Neural cell (in vitro differentiated cells): ENCODE data around the gene LIN9. TPM values are rescaled to one million over a fixed set of nuclear protein-coding genes. Genes with fewer than 3 reads are reported as not detected.

ENCODE experiments used
- H2AFZ ChIP-seq: fragments of 200-600, 300-800 bp; sonication (generic), shearing (Covaris generic); 2 replicates; pipeline ENCODE4 v1.6.0; 2014; ENCODE audit warnings: low read depth, mild to moderate bottlenecking, antibody characterized with exemption, low read length, moderate library complexity
- H3F3A ChIP-seq: fragments of 200-600 bp; shearing (Covaris generic); 2 replicates; pipeline ENCODE4 v1.6.1; 2016; ENCODE audit warnings: mild to moderate bottlenecking, moderate library complexity, mixed read lengths, antibody characterized with exemption, low read length; ENCODE audit not compliant: insufficient read depth, poor library complexity, severe bottlenecking
- H3K27ac ChIP-seq: fragments of 200-600, 300-800 bp; sonication (generic), shearing (Covaris generic); 2 replicates; pipeline ENCODE4 v1.5.1; 2014; ENCODE audit warnings: mild to moderate bottlenecking, low read length, moderate library complexity
- H3K27me3 ChIP-seq: fragments of 300-800, 200-600 bp; sonication (generic), shearing (Covaris generic); 2 replicates; pipeline ENCODE4 v1.6.0; 2014; ENCODE audit warnings: mild to moderate bottlenecking, low read depth, low read length, moderate library complexity; ENCODE audit not compliant: insufficient read depth
- H3K36me3 ChIP-seq: fragments of 300-800, 200-600 bp; sonication (generic), shearing (Covaris generic); 2 replicates; pipeline ENCODE4 v1.5.1; 2014; ENCODE audit warnings: mild to moderate bottlenecking, antibody characterized with exemption, low read length, moderate library complexity; ENCODE audit not compliant: insufficient read depth
- H3K4me2 ChIP-seq: fragments of 300-800, 200-600 bp; sonication (generic), shearing (Covaris generic); 2 replicates; pipeline ENCODE4 v1.6.0; 2014; ENCODE audit warnings: mild to moderate bottlenecking, low read length
- H3K4me3 ChIP-seq: fragments of 300-800, 200-600 bp; sonication (generic), shearing (Covaris generic); 2 replicates; pipeline ENCODE4 v1.5.1; 2014; ENCODE audit warnings: mild to moderate bottlenecking, low read length, moderate library complexity
- H3K79me2 ChIP-seq: fragments of 200-600 bp; shearing (Covaris generic); replicated peaks from 2 replicates; pipeline ENCODE4 v1.6.0; 2014; ENCODE audit warnings: mild to moderate bottlenecking, low read length, moderate library complexity; ENCODE audit not compliant: insufficient read depth
- H3K9ac ChIP-seq: fragments of 300-800, 200-600 bp; sonication (generic), shearing (Covaris generic); 2 replicates; pipeline ENCODE4 v1.6.1; 2016; ENCODE audit warnings: mild to moderate bottlenecking, low read length, mixed read lengths
- H3K9me2 ChIP-seq: fragments of 200-600 bp; shearing (Covaris generic); 2 replicates; pipeline ENCODE4 v1.6.1; 2016; ENCODE audit warnings: mild to moderate bottlenecking, low read length, mixed read lengths; ENCODE audit not compliant: insufficient read depth
- H3K9me3 ChIP-seq: fragments of 200-600, 300-800 bp; sonication (generic), shearing (Covaris generic); 2 replicates; pipeline ENCODE4 v1.6.1; 2016; ENCODE audit warnings: mild to moderate bottlenecking, mixed run types, low read length, moderate library complexity, mixed read lengths
- H4K20me1 ChIP-seq: fragments of 200-600 bp; shearing (Covaris generic); 2 replicates; pipeline ENCODE4 v1.6.1; 2016; ENCODE audit warnings: mild to moderate bottlenecking, mixed run types; ENCODE audit not compliant: insufficient read depth
- CTCF ChIP-seq: fragments of 450-650 bp; IDR thresholded peaks from 2 replicates; pipeline ENCODE4 v1.5.1; 2014; ENCODE audit warnings: antibody characterized with exemption, mild to moderate bottlenecking, moderate library complexity; ENCODE audit not compliant: poor library complexity, severe bottlenecking
- EP300 ChIP-seq: fragments of 450-650 bp; conservative IDR thresholded peaks from 2 replicates; pipeline ENCODE4 v1.6.1; 2014; ENCODE audit warnings: antibody characterized with exemption, mild to moderate bottlenecking, moderate library complexity; ENCODE audit not compliant: poor library complexity, severe bottlenecking
- EZH2 ChIP-seq: fragments of 200-600, 300-800 bp; shearing (Covaris generic), sonication (generic); IDR thresholded peaks from 2 replicates; pipeline ENCODE4 v1.6.1; 2014; ENCODE audit warnings: antibody characterized with exemption, low read length, borderline replicate concordance, mild to moderate bottlenecking; ENCODE audit not compliant: insufficient read depth, poor library complexity, severe bottlenecking
- MXI1 ChIP-seq: fragments of 450-650 bp; conservative IDR thresholded peaks from 2 replicates; pipeline ENCODE4 v1.6.1; 2014; ENCODE audit warnings: antibody characterized with exemption, mild to moderate bottlenecking; ENCODE audit not compliant: poor library complexity, severe bottlenecking
- POLR2AphosphoS5 ChIP-seq: IDR thresholded peaks from 2 replicates; pipeline ENCODE4 v1.6.1; 2012
- RAD21 ChIP-seq: fragments of 450-650 bp; conservative IDR thresholded peaks from 2 replicates; pipeline ENCODE4 v1.6.1; 2014; ENCODE audit warnings: antibody characterized with exemption, mild to moderate bottlenecking, moderate library complexity
- REST ChIP-seq: IDR thresholded peaks from 2 replicates; pipeline ENCODE4 v1.6.1; 2012; ENCODE audit warnings: borderline replicate concordance
- SMC3 ChIP-seq: fragments of 450-650 bp; conservative IDR thresholded peaks from 2 replicates; pipeline ENCODE4 v1.6.1; 2014; ENCODE audit warnings: antibody characterized with exemption, mild to moderate bottlenecking, moderate library complexity; ENCODE audit not compliant: poor library complexity
- TAF1 ChIP-seq: IDR thresholded peaks from 2 replicates; pipeline ENCODE4 v1.6.1; 2012; ENCODE audit warnings: low read depth
- polyA plus RNA-seq: library from polyadenylated mRNA; depleted of rRNA; stranded (reverse); fragments of >200 nt; gene quantifications from 2 replicates; pipeline ENCODE4 v1.2.3, GENCODE V29; 2014

LIN9 gene
- polyA plus RNA-seq, 1 donor from 2014 or later, result 11.9 TPM

- H3K4me2 ChIP-seq, result no peak overlapping the region
- peaks cover under 1% of the 10 kb centered on the region for H3K27me3 ChIP-seq
- no peaks in the 10 kb centered on the region for H3K9me3 ChIP-seq
- H3K9ac ChIP-seq, result no peak overlapping the region
- no peaks in the 10 kb centered on the region for H3K9me2 ChIP-seq
- H3K36me3 ChIP-seq, result no peaks in the 10 kb centered on the region
- H3F3A ChIP-seq, result no peaks in the 10 kb centered on the region
- no peaks in the 10 kb centered on the region for H4K20me1 ChIP-seq
- H2AFZ ChIP-seq, result no peak overlapping the region
- TF ChIP-seq EP300, result no peak
- no peak for TF ChIP-seq REST
- no peak for TF ChIP-seq MXI1
- no peak for TF ChIP-seq RAD21
- no peak for TF ChIP-seq CTCF
- no peak for TF ChIP-seq TAF1
- TF ChIP-seq POLR2AphosphoS5, result no peak
- no peak for TF ChIP-seq EZH2
- TF ChIP-seq SMC3, result no peak
- H3K4me3 ChIP-seq, result no peak overlapping the region
- no peaks in the 10 kb centered on the region for H3K79me2 ChIP-seq
- H3K27ac ChIP-seq, result no peak overlapping the region
These were observed 91.7 kb downstream of the LIN9 start for GRCh38 chr1:226217273-226217672.

- Histone ChIP-seq H3K36me3 (no peaks in the 10 kb centered on the region), H3K27me3 (no peaks in the 10 kb centered on the region), H3K9me3 (no peaks in the 10 kb centered on the region), H3K4me2 (no peak overlapping the region), H3K9me2 (no peaks in the 10 kb centered on the region), H3K79me2 (no peaks in the 10 kb centered on the region), H3F3A (no peaks in the 10 kb centered on the region), H3K27ac (no peak overlapping the region), H3K9ac (no peak overlapping the region), H3K4me3 (no peak overlapping the region), H4K20me1 (no peaks in the 10 kb centered on the region), H2AFZ (no peak overlapping the region)
- TF ChIP-seq TAF1 (no peak), CTCF (no peak), EP300 (no peak), MXI1 (no peak), POLR2AphosphoS5 (no peak), SMC3 (no peak), EZH2 (no peak), RAD21 (no peak), REST (no peak)
These were observed 92.9 kb downstream of the LIN9 start for GRCh38 chr1:226216056-226216455.
